Suprapubic skin (tissue), 4 donors: Measurements from ENCODE around the gene DDIT3.

Experiments used
- EP300 ChIP-seq: sonication (generic); formaldehyde crosslinking; IDR thresholded peaks from one replicate; pipeline ENCODE4 v1.6.1; 2017; ENCODE audit warnings: antibody characterized with exemption
- POLR2A ChIP-seq, 2 donors: fragments of 450-650 bp; IDR thresholded peaks; one replicate each; pipeline ENCODE4 v1.6.1; 2017; ENCODE audit warnings: antibody characterized with exemption in 2 of 2, mild to moderate bottlenecking in 2 of 2, moderate library complexity in 2 of 2
- POLR2AphosphoS5 ChIP-seq, 3 donors: sonication (generic); formaldehyde crosslinking; IDR thresholded peaks; one replicate each; pipeline ENCODE4 v1.6.1; 2017; ENCODE audit warnings: antibody characterized with exemption in 3 of 3
- TF ChIP-seq, protein P1 (sequence below), 2 donors: fragments of 200-600 bp in 1 of 2; fragments of 450-650 bp in 1 of 2; sonication (generic) in 1 of 2; IDR thresholded peaks; one replicate each; pipeline ENCODE4 v1.5.1; 2016 to 2019; ENCODE audit warnings: antibody characterized with exemption in 2 of 2, mild to moderate bottlenecking in 1 of 2, moderate library complexity in 1 of 2

GRCh38 chr12:57569858-57570257 is 49.5 kb upstream of the DDIT3 start:
- TF ChIP-seq POLR2A (IDR thresholded peaks at IDR 0.05) (no peak), EP300 (no peak), POLR2AphosphoS5 (IDR thresholded peaks at IDR 0.05) (no peak)
- TF ChIP-seq, protein P1, sequence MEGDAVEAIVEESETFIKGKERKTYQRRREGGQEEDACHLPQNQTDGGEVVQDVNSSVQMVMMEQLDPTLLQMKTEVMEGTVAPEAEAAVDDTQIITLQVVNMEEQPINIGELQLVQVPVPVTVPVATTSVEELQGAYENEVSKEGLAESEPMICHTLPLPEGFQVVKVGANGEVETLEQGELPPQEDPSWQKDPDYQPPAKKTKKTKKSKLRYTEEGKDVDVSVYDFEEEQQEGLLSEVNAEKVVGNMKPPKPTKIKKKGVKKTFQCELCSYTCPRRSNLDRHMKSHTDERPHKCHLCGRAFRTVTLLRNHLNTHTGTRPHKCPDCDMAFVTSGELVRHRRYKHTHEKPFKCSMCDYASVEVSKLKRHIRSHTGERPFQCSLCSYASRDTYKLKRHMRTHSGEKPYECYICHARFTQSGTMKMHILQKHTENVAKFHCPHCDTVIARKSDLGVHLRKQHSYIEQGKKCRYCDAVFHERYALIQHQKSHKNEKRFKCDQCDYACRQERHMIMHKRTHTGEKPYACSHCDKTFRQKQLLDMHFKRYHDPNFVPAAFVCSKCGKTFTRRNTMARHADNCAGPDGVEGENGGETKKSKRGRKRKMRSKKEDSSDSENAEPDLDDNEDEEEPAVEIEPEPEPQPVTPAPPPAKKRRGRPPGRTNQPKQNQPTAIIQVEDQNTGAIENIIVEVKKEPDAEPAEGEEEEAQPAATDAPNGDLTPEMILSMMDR (IDR thresholded peaks at IDR 0.05), result no peak
